ENCODE data around the gene TMEM95.

TMEM95 gene

DNA sequence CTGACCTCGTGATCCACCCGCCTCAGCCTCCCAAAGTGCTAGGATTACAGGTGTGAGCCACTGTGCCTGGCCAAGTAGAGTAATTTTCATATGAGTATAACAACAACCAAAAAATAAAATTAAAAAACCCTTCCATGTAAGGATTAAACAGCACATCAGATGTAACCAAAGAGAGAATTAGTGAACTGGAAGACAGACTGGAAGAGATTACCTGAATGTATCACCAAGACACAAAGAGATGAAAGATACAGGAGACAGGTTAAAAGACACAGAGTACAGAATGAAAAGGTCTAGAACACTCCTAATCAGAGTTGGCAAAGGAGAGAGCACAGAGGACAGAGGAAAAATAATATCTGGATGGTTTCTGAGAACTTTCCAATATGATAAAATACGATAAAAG lies 24.2 kb downstream of the TMEM95 start:
- Mint-ChIP-seq H3K4me3 (no peak overlapping the region), H3K27me3 (ENCODE audit: low read depth, poor library complexity) (peaks cover 72% of the 10 kb centered on the region), H3K9me3 (peaks cover 28% of the 10 kb centered on the region), H3K36me3 (ENCODE audit: low read depth) (no peaks in the 10 kb centered on the region), H3K4me1 (peaks cover 6% of the 10 kb centered on the region), H3K27ac (no peak overlapping the region)
- no peak for DNase-seq
- TF ChIP-seq, protein P1, sequence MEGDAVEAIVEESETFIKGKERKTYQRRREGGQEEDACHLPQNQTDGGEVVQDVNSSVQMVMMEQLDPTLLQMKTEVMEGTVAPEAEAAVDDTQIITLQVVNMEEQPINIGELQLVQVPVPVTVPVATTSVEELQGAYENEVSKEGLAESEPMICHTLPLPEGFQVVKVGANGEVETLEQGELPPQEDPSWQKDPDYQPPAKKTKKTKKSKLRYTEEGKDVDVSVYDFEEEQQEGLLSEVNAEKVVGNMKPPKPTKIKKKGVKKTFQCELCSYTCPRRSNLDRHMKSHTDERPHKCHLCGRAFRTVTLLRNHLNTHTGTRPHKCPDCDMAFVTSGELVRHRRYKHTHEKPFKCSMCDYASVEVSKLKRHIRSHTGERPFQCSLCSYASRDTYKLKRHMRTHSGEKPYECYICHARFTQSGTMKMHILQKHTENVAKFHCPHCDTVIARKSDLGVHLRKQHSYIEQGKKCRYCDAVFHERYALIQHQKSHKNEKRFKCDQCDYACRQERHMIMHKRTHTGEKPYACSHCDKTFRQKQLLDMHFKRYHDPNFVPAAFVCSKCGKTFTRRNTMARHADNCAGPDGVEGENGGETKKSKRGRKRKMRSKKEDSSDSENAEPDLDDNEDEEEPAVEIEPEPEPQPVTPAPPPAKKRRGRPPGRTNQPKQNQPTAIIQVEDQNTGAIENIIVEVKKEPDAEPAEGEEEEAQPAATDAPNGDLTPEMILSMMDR (IDR thresholded peaks at IDR 0.05) = no peak

DNA sequence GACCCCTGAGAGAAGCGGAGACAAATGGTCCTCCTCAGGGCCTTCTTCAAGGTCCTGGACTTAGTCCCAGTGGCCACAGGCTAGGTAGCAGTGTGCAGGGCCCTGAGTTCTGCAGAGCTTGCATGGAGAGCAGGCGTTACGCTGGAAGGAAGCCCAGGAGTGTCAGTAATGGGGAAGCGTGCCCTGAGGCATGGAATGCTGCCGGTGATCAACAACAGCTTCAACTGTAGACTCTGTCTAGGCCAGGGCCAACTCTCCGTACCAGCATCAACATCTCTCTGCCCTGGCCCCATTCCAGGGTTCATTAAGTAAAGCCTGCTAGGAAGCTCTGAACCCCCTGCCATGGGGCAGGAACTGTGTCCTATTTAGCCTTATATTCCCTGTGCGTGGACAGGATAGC lies 25.4 kb downstream of the TMEM95 start:
- Mint-ChIP-seq H3K27me3 (ENCODE audit: low read depth, poor library complexity) (peaks cover 78% of the 10 kb centered on the region), H3K9me3 (peaks cover 28% of the 10 kb centered on the region), H3K36me3 (ENCODE audit: low read depth) (no peaks in the 10 kb centered on the region), H3K4me3 (peak overlapping the region; percentile 78), H3K27ac (no peak overlapping the region), H3K4me1 (peaks cover 10% of the 10 kb centered on the region)
- TF ChIP-seq, protein P1 (IDR thresholded peaks at IDR 0.05) = no peak
- no peak for DNase-seq

DNA sequence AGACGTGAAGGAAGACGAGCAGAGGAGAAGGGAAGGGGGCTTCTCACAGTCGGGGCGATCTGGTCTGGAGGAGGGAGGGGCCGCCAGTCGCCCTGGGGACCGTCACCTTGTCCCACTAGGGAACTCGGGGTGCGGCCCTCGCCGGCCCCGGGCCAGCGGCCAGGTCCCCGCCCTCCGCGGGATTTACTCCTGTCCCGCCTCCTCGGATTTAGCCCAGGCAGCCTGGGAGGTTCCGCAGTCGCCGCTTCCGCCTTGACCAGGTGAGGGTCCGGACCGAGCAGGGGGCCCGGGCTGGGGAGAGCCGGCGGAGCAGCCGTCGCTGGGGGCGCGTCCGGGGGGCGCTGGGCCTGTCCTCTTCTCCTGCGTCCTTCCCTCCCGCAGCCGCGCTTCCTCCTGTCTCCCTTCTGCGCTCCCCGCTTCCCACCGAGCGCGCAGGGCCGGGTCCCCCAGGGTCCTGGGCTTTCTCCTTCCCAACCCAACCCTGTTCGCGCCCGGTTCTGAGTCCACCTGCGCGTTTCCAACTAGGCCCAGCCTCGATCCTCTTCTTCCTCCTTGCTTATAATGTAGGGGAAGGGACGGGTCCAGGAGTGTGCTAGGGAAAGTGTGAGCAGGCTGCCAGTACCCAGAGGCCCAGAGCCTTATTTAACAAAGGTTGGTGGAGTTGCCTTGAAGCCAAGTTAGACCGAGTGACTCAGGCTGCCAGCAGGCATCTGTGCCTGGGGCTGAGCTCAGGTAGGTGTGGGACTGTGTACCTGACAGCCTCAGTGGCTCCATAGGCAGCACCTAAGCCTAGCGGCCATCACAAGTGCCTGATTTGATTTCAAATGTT lies 26.1 kb downstream of the TMEM95 start, which contains the start of gene TNK1:
TSS of gene TNK1 (plus strand) at position 235 of the 829 bp plus-strand sequence. CDS start 1,838 bp downstream, outside the sequence.
- peaks cover 10% of the 10 kb centered on the region for H3K4me1 Mint-ChIP-seq
- TF ChIP-seq, protein P1 (IDR thresholded peaks at IDR 0.05) = no peak
- H3K27ac Mint-ChIP-seq = no peak within 1 kb of the TSS
- peaks cover 28% of the 10 kb centered on the region for H3K9me3 Mint-ChIP-seq
- no peaks in the 10 kb centered on the region for H3K36me3 Mint-ChIP-seq (ENCODE audit: low read depth)
- H3K4me3 Mint-ChIP-seq = peak within 1 kb of the TSS; percentile 78
- H3K27me3 Mint-ChIP-seq (ENCODE audit: low read depth, poor library complexity) = peaks cover 78% of the 10 kb centered on the region
- peak; percentile 53 for DNase-seq

DNA sequence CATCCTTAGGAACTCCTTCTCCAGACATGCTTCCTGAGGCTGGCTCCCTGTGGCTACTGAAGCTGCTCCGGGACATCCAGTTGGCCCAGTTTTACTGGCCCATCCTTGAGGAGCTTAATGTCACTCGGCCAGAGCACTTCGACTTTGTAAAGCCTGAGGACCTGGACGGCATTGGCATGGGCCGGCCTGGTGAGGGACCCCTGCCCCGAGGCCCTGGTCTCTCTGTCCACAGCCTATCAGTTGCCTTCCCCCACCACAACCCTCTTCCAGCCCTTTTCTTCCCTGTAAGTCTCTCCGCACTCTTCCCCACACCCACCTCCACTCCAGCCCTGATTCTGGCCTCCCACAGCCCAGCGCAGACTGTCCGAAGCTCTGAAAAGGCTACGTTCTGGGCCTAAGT lies 27.9 kb downstream of the TMEM95 start:
- TF ChIP-seq, protein P1 (IDR thresholded peaks at IDR 0.05) = no peak
- no peak overlapping the region for H3K27ac Mint-ChIP-seq
- peaks cover 10% of the 10 kb centered on the region for H3K4me1 Mint-ChIP-seq
- DNase-seq = no peak
- peaks cover 24% of the 10 kb centered on the region for H3K9me3 Mint-ChIP-seq
- H3K27me3 Mint-ChIP-seq (ENCODE audit: low read depth, poor library complexity) = peaks cover 72% of the 10 kb centered on the region
- no peaks in the 10 kb centered on the region for H3K36me3 Mint-ChIP-seq (ENCODE audit: low read depth)
- H3K4me3 Mint-ChIP-seq = no peak overlapping the region

DNA sequence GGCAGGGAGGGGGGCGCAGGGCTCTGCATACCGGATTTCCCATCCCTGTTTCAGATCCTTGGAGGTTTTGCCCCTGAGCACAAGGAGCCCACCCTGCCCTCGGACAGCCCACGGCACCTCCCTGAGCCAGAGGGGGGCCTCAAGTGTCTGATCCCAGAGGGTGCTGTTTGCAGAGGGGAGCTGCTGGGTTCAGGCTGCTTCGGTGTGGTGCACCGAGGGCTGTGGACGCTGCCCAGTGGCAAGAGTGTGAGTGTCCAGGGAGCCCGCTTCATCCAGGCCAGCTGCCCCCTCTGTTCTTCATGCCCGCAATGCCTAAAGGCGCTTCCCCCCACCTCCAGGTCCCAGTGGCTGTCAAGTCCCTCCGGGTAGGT lies 28.4 kb downstream of the TMEM95 start:
- H3K4me3 Mint-ChIP-seq = no peak overlapping the region
- DNase-seq = no peak
- H3K4me1 Mint-ChIP-seq = peaks cover 10% of the 10 kb centered on the region
- no peaks in the 10 kb centered on the region for H3K36me3 Mint-ChIP-seq (ENCODE audit: low read depth)
- H3K27ac Mint-ChIP-seq = no peak overlapping the region
- TF ChIP-seq, protein P1 (IDR thresholded peaks at IDR 0.05) = no peak
- peaks cover 68% of the 10 kb centered on the region for H3K27me3 Mint-ChIP-seq (ENCODE audit: low read depth, poor library complexity)
- peaks cover 20% of the 10 kb centered on the region for H3K9me3 Mint-ChIP-seq
